Duodenal mucosa (tissue), 2 donors: ENCODE results near the gene TMOD4.
"Not testable (repeated sequence)": the region's sequence is repeated elsewhere in the genome, so short reads cannot be mapped to it uniquely, and the experiment has no call there.

ENCODE experiments used
- H3K27ac ChIP-seq: one replicate; pipeline ENCODE4 v1.7.0; 2013; ENCODE audit warnings: low read depth, low read length
- H3K27me3 ChIP-seq, 2 donors: one replicate each; pipeline ENCODE4 v1.7.0; 2013; ENCODE audit warnings: low read length in 2 of 2, control low read depth in 1 of 2; ENCODE audit not compliant: insufficient read depth in 2 of 2, control insufficient read depth in 1 of 2
- H3K36me3 ChIP-seq, 2 donors: one replicate each; pipeline ENCODE4 v1.7.0; 2013; ENCODE audit warnings: low read length in 2 of 2, control low read depth in 1 of 2; ENCODE audit not compliant: insufficient read depth in 2 of 2, control insufficient read depth in 1 of 2
- H3K4me1 ChIP-seq, 2 donors: one replicate each; pipeline ENCODE4 v1.7.0; 2013; ENCODE audit warnings: low read length in 2 of 2, control low read depth in 1 of 2; ENCODE audit not compliant: insufficient read depth in 2 of 2, control insufficient read depth in 1 of 2
- H3K4me3 ChIP-seq, 2 donors: one replicate each; pipeline ENCODE4 v1.7.0; 2013; ENCODE audit warnings: low read length in 2 of 2, low read depth in 1 of 2
- H3K9ac ChIP-seq, 2 donors: one replicate each; pipeline ENCODE4 v1.7.0; 2013; ENCODE audit warnings: low read length in 2 of 2, low read depth in 1 of 2
- H3K9me3 ChIP-seq, 2 donors: one replicate each; pipeline ENCODE4 v1.7.0; 2013; ENCODE audit warnings: low read length in 2 of 2, control low read depth in 1 of 2; ENCODE audit not compliant: control insufficient read depth in 1 of 2

The TMOD4 gene

DNA sequence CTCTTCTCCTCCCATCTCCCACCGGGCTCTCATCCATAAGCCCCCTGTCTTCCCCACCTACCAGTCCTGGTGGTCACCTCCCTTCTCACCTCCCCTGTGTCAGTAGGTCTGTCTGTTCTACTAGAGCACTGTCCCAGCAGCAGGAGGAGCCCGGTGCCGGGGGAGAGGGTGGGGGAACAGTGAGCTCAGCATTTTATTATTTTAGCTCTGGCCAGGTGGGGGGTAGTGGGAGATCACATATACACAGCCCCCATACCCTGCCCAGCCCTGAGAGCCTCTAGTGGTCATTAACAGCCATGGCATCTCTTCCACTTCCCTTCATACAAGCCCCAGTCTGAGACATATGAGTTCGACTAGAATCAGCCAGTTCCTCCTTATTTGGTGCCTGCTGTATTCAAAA is at the start of gene TMOD4:
Gene TMOD4 (minus strand): TSS at position 119 of the 400 bp plus-strand sequence. CDS start 1,106 bp downstream, outside the sequence.
- no peak within 1 kb of the TSS for H3K27ac ChIP-seq
- no peak within 1 kb of the TSS for H3K4me3 ChIP-seq
- peaks cover 21 to 80% of the 10 kb centered on the region in 2 donors for H3K36me3 ChIP-seq
- no peaks in the 10 kb centered on the region for H3K4me1 ChIP-seq
- H3K9me3 ChIP-seq: no peaks in the 10 kb centered on the region
- no peaks in the 10 kb centered on the region for H3K27me3 ChIP-seq
- H3K9ac ChIP-seq: no peak within 1 kb of the TSS

DNA sequence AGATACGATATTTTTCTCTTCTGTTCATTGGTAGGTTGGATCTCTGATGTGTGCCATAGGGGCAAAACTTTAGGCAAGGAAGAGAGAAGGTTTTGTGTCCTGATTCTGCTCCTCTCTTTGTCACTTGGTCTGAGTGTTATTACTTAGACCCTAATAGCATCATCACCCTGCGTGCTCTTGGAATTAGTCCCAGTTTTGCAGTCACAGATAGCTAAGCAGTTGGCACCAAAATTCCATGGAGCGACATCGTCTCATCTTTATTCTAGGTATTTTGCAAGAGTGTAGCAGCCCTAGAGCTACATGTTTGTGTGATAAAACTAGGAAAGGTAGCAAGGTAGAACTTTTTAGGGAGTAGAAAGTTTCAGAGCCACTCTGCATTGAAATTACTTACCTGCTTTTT is 46.3 kb upstream of the TMOD4 start:
- Histone ChIP-seq H3K9ac (no peak overlapping the region), H3K27ac (no peak overlapping the region), H3K4me3 (no peak overlapping the region), H3K4me1 (no peaks in the 10 kb centered on the region), H3K36me3 (peaks cover 4 to 39% of the 10 kb centered on the region in 2 donors), H3K9me3 (no peaks in the 10 kb centered on the region), H3K27me3 (no peaks in the 10 kb centered on the region)

- H3K27ac ChIP-seq: no peak overlapping the region
- no peak overlapping the region for H3K9ac ChIP-seq
- peaks cover 4 to 38% of the 10 kb centered on the region in 2 donors for H3K36me3 ChIP-seq
- H3K9me3 ChIP-seq: no peaks in the 10 kb centered on the region
- no peak overlapping the region for H3K4me3 ChIP-seq
- H3K27me3 ChIP-seq: no peaks in the 10 kb centered on the region
- H3K4me1 ChIP-seq: no peaks in the 10 kb centered on the region
Observed at GRCh38 chr1:151221616-151222015, 45.8 kb upstream of the TMOD4 start.

- Histone ChIP-seq H3K27ac (no peak overlapping the region), H3K27me3 (no peaks in the 10 kb centered on the region), H3K9me3 (no peaks in the 10 kb centered on the region), H3K9ac (no peak overlapping the region), H3K4me1 (no peaks in the 10 kb centered on the region), H3K36me3 (peaks cover 0 to 34% of the 10 kb centered on the region in 2 donors), H3K4me3 (no peak overlapping the region)
Observed at GRCh38 chr1:151213560-151213959, 37.8 kb upstream of the TMOD4 start.

- Histone ChIP-seq H3K9ac (no peak overlapping the region), H3K9me3 (no peaks in the 10 kb centered on the region), H3K4me1 (no peaks in the 10 kb centered on the region), H3K36me3 (peaks cover 0 to 37% of the 10 kb centered on the region in 2 donors), H3K27ac (no peak overlapping the region), H3K4me3 (no peak overlapping the region), H3K27me3 (no peaks in the 10 kb centered on the region)
Observed at GRCh38 chr1:151211972-151212705, 36.4 kb upstream of the TMOD4 start.

- no peak overlapping the region for H3K4me3 ChIP-seq
- H3K9ac ChIP-seq: no peak overlapping the region
- H3K27ac ChIP-seq: no peak overlapping the region
- peaks cover 0 to 44% of the 10 kb centered on the region in 2 donors for H3K36me3 ChIP-seq
- no peaks in the 10 kb centered on the region for H3K4me1 ChIP-seq
- no peaks in the 10 kb centered on the region for H3K9me3 ChIP-seq
- H3K27me3 ChIP-seq: no peaks in the 10 kb centered on the region
Observed at GRCh38 chr1:151210830-151211229, 35.0 kb upstream of the TMOD4 start.

GRCh38 chr1:151205381-151205965 is 29.7 kb upstream of the TMOD4 start:
- H3K9ac ChIP-seq, H3K9me3 ChIP-seq, H3K4me3 ChIP-seq, H3K4me1 ChIP-seq, H3K27me3 ChIP-seq, H3K27ac ChIP-seq: not testable (repeated sequence)
- peaks cover 0 to 47% of the 10 kb centered on the region in 2 donors for H3K36me3 ChIP-seq

DNA sequence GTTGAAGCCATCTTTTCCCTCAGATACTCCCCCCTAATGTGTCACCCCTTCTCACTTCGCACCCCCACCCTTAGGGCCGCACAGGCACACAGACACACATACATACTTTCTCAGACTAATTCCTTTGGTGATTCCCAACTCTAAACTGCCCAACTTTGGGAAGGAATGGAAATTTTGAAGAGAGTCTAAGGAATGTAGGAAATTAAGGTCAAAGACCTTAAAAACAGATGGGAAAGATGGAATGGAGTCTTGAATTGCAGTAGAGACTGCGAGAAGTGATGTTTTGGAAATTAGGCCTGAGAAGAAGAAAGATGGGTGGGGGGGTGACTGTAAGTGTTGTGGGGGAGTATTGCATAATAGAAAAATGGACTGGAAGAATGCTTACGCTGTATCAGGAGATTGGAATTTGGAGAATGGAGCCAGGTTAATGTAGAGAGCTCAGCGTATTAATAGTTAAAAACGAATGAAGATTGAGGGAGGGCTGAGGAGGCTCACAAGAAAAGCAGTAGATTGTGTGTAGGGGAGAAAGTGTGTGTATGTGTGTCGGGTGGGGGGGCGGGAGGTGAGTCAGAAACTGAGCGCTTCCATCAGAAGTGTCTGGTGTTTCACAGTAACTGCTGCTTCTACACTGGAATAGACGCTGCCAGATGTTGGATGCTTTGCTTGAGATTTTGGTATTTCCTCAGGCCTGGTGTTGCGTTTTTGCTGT is 24.2 kb upstream of the TMOD4 start:
- no peak overlapping the region for H3K27ac ChIP-seq
- peak overlapping the region; percentile 92 to 96 for H3K4me3 ChIP-seq
- H3K9me3 ChIP-seq: no peaks in the 10 kb centered on the region
- no peaks in the 10 kb centered on the region for H3K27me3 ChIP-seq
- H3K36me3 ChIP-seq: peaks cover 0 to 20% of the 10 kb centered on the region in 2 donors
- peaks cover 13 to 22% of the 10 kb centered on the region in 2 donors for H3K4me1 ChIP-seq
- H3K9ac ChIP-seq: peak overlapping the region; percentile 83 to 92

DNA sequence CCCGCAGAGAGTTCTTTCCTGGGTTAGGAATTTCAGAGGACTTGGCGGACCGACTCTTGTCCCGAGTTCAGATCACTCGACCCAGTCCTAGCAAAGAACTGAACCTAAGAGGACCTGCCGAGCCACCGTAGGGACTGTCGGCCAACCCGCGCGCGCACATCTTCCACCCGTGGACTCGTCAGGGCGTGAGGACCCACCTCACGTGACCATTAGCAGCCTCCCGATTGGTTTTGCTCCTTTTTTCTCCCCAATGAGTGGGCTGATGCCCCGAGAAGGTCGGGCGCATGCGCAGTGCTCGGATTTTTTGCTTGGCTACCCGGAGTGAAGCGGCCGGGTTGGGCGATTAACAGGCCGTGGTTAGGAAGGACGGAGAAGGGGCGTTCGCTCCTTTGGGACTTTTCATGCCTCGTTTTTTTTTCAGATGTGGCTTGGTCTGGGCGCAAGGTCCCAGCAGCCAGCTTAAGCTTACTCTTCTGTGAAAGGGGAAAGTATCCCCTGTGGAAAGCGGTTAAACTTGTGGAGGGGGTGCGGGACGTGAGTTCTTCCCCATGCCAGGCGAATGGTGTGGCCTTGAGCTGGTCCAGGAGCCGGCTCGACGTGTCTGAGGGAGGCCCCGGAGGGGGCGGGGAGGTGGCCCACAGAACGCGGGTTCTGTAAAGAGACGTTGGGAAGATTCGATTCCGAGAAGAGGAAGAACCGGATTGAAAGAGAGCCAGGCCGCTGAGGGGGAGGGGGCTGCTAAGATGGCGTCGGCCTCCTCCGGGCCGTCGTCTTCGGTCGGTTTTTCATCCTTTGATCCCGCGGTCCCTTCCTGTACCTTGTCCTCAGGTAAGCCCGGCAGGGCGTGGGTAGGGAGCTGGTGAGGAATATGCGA is 22.7 kb upstream of the TMOD4 start, which contains the start of gene PIP5K1A:
Gene PIP5K1A (plus strand): TSS at position 299 of the 874 bp plus-strand sequence. CDS start 445 bp downstream, at position 744.
- Histone ChIP-seq H3K27ac (peak within 1 kb of the TSS; percentile 80), H3K4me1 (peaks cover 13 to 26% of the 10 kb centered on the region in 2 donors)

More for the DNA sequence above, 22.7 kb upstream of the TMOD4 start, which contains the start of gene PIP5K1A:
- peaks cover 0 to 16% of the 10 kb centered on the region in 2 donors for H3K36me3 ChIP-seq
- H3K9ac ChIP-seq: peak within 1 kb of the TSS; percentile 83 to 92
- H3K27me3 ChIP-seq: no peaks in the 10 kb centered on the region
- no peaks in the 10 kb centered on the region for H3K9me3 ChIP-seq
- H3K4me3 ChIP-seq: peak within 1 kb of the TSS; percentile 92 to 96
